Stimulated activated CD4-positive, alpha-beta T cell treated with anti-CD3 and anti-CD28 coated beads, Interleukin-12 subunit alpha, Interleukin-12 subunit beta, amount 100 ng/mL, for 4 hours (primary cell): ENCODE data around the gene CACNA1D.

Experiments used
- DNase-seq: peaks from one replicate; pipeline ENCODE4 v3.0.0-alpha.2; 2020

Gene CACNA1D

DNA sequence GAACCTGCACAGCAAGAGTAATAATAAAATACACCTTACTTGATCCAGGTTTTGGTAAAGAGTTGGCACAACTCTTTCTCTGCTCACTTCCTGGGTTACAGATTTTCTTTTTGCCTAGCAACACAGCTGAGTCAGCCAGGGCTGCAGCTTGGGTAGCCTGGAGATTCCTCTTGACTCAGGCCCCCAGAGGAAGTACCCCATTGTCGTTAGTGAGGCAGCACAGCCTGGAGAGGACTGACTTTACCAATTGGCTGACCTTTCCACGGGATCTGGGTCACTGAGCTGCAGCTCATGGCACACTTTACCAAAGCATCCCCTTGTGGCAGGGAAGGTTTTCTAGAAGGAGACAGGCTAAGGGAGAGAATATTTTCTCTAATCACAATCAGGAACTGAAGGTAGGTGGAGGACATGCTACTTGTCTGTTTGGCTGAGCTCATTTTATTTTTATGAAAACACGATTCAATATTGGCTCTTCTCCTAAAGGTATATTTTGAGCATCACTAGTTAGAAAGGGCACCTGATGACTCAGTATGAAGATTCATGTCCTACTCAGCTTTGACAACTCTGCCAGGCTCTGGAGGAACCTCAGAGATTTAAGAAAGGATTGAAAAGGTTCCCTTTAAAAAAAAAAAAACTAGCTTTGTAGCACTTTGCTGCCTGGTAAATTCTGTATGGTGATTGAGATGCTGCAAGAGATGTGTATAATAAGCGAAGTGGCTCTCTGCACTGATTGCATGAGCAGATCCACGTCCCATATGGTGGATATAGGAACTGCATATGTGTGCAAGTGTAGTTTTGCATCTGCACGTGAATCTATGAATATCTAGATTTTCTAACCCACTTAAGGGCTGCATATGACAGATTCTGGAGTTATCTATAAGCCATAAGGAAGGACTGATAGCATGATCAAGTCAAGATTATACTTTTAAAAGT lies 227.0 kb downstream of the CACNA1D start:
- DNase-seq: no peak

DNA sequence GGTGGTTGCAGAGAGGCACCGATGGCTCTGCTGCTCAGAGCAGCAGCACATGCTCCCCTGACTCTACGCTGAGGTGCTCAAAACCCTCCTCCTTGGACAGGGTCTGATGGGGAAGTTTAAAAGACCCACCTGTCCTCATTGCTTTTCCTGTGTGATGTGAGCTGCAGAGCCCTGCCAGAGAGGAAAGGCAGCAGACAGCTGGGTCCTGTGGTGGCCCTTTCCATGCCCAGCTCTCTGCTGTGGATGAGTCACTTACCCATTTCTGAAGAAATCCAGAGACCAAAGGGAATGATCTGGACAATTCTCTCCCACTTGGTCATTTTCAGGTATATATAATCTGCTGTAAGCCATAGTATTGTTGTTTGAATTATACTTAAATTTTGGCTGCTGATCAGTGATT lies 230.2 kb downstream of the CACNA1D start:
- no peak for DNase-seq

GRCh38 chr3:53725387-53725995 lies 231.1 kb downstream of the CACNA1D start:
- DNase-seq: no peak

- DNase-seq: no peak
Measured at GRCh38 chr3:53726643-53727042, 232.2 kb downstream of the CACNA1D start.

DNA sequence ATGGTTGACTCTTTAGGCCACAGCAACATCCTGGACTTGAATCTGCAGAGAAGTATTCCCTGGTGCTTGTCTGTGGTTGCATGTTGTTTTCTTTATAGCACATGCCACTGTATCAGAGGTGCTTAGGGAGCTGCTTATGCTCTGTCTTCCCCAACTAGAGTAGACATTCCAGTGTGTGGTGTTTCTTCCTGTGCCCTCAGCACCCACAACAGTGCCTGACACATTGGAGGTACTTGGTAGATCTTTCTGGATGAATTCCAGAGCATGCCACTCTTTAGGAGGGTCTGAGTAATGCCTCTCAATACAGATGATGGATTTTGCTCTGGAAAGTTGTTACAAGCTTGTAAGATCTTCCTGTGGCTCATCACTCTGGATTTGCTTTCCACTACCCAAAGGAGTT lies 234.2 kb downstream of the CACNA1D start:
- DNase-seq: no peak

DNA sequence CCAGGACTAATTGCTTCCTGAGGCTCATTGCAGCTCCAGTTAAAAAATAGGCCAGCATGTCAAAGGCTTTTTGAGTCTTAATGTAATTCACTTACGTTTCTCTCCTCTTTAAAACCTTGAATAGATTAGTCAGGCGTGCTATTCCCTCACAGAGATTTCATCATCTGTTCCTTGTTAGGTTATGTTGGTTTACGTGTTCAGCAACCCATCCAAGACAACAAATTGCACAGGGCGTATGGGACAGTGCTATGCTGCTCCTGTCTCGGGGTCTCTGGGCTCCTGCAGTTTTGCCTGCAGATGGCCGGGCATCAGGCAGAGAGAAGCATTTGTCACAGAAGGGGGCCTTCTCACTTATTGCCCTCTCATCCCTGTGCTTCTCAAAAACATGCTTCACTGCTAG lies 234.7 kb downstream of the CACNA1D start:
- no peak for DNase-seq

GRCh38 chr3:53729618-53730017 lies 235.2 kb downstream of the CACNA1D start:
- no peak for DNase-seq

GRCh38 chr3:53730576-53730975 lies 236.2 kb downstream of the CACNA1D start:
- DNase-seq: no peak

- no peak for DNase-seq
Measured at GRCh38 chr3:53731934-53732624, 237.7 kb downstream of the CACNA1D start.

GRCh38 chr3:53733446-53733845 lies 239.0 kb downstream of the CACNA1D start:
- no peak for DNase-seq

DNA sequence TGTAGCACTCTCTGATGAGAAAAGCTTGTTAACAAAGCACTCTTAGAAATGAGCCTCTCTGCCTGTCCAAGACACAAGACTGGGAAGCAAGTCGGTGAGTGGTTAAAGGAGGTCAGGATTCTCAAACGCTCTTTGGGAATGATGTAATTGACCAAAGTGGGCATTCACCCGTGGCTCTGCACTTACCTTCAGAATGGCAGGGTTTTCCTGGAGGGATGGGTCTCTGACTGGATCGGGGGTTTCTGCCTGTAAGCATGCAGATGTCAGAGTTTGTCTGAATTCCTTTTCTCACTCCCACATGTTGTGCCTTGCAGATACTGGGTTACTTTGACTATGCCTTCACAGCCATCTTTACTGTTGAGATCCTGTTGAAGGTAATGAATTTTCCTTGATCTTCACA lies 245.6 kb downstream of the CACNA1D start:
- no peak for DNase-seq

DNA sequence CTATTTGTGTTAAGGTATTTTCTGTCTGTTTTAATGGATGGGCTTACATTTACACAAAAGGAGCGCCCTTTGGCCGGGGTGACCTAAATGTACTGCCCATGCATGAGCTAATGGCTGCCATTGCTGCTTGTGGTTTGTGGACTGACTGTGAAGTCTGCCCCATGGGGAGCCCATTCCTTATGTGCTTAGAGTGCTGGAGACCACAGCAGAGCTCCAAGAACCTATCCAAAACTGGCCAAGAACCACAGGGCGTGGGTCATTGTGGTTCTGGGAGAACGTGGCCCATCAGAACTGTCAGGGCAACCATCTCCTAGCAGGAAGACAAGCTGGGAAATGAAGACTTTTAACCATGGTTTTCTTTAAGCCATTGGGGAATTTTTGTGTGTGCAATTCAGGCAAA lies 246.5 kb downstream of the CACNA1D start:
- DNase-seq: no peak

DNA sequence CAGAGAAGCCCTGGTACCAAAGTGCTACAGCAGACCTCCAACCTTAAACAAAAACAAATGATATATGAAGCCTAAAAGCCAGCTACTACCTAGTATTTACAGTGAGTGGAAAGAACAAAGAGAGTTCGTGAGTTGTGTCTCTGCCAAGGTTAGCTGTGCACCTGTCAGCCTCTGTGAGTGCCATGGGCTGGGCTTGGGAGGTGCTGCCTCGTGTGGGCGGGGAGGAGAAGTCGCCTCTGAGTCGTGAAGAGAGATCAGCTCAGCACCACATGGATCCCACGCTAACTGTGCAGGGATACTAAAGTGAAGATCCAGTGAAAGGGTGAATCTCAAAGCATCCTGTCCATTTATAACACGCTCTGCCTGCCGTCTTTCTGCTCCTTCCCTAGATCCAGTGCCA lies 249.9 kb downstream of the CACNA1D start:
- no peak for DNase-seq

DNA sequence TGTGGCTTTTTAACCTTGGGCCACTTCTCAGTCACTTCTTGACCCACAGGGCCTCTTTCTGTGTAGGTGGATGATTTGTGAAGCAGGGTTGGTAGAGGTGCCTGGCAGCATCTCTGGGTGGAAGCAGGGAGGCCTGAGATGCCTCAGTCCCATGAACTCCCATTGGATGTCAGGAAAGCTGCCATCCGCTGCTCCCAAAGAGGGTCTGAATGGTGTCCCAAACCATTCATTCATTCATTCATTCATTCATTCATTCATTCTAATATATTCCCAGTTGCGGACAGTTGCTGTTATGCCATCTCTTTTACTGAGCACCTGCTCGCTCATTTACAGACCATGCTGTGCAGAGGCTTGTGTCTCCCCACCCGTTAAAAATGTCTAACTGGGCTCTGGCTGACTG lies 253.1 kb downstream of the CACNA1D start:
- no peak for DNase-seq

GRCh38 chr3:53748512-53749271 lies 254.3 kb downstream of the CACNA1D start:
- DNase-seq: no peak

DNA sequence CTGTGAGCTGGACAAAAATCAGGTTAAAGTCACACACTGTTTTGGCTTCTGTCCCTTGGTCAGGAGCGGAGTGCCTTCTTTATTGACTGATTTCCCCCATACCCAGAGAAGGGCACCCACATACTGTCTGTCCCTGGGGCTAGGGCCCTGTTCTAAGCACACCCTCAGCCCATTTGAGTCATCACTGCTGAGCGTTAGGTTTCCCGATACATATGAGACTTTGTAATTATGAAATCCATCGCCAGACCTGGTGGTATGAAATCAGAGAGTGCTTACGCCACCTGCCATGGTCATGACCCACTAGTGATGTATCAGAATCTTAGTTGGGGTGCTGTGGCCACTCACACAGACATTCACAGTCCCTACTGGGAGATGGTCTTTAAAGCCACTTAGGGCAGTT lies 255.0 kb downstream of the CACNA1D start:
- DNase-seq: no peak

DNA sequence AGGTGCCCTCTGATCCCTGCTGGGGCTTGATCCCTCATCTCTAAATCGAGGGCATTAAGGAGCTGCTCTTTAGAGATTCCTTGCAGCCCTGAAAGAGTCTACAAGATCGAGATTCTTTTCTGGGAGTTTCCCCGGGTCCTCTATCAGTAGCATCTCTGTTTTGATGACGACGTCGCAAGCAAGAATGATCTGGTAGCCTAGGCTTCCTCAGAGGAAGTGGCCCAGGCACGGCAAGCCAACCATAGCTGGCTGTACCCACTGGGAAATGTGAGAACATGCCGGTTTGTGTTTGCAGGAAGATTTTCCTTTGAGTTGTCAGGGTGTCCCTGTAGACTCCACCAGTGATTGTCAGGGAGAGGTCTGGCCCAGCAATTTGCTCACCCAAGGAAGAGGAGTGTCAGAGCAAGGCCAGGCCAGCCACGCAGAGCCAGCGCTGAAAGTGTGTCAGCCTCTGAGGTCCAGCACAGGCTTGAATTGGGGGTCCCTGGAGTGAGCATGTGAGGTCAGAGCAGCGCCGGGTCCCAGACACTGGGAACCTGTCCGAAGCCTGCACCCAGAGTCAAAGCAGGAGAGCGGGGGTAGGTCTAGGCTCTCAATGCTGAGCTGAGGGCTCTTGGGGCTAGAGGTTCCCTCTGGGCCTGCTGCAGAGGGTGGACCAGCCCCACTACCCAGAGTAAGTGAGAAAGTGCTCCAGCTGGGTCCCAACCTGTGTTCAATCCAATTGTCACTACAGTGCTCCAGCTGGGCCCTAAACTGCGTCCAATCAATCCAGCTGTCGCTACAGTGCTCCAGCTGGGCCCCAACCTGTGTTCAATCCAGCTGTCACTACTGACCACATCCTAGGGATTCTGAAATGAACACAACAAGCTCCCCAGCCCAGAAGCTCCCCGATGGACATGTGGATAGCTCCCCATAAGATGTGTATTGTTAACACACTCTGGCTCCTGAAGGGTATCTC lies 256.1 kb downstream of the CACNA1D start:
- no peak for DNase-seq

DNA sequence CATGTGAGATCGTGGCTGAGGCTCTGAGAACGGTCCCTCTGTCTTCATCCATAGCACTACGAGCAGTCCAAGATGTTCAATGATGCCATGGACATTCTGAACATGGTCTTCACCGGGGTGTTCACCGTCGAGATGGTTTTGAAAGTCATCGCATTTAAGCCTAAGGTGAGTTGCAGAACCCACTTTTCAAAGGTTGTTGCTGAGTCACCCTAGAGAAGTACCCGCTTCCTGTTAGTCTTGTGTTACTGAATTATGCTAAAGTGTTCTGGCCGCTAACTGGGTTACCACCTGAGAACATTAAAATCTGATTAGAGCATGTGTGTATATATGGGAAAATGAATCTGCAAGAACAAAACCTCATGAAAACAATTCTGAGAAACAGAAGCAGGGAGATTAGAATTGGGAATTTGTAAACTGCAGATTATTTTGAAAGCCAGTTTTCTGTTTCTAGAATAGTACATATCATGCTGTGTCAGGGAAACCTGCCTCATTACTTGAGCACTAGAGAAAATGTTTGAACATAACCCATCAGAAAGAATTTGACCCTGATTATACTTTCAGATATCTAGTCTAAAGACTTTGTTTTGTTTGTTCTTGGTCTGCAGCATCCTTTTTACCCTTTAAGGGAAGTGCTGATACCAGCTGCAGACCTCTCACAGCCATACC lies 259.2 kb downstream of the CACNA1D start:
- DNase-seq: no peak

- DNase-seq: no peak
Measured at GRCh38 chr3:53754325-53754724, 259.9 kb downstream of the CACNA1D start.

DNA sequence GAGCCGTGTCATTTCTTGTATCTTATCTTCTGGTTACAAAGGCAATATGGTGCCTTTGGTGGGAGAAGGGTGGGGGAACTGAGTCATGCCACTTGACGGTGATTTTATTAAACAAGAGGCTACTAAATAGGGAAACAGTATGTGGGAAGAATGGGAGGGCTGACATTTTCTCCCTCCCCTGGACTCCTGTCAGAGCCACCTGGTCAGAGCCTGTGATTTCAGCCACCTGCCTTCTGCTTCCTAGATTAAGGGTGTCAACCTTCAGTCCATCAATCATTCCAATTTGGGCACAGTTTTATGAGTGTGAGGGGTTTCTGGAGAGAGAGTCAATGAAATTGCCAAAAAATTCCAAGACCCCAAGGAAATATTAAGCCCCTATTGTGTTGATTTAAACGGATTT lies 264.4 kb downstream of the CACNA1D start:
- DNase-seq: no peak

GRCh38 chr3:53763353-53763752 lies 268.9 kb downstream of the CACNA1D start:
- no peak for DNase-seq
